HG02970 (cell line): Measurements from ENCODE around the gene RECK.

Source experiments
- ATAC-seq: cut with Tn5 transposase; IDR thresholded peaks from one replicate; pipeline ENCODE4 v1.9.1; 2021; ENCODE audit warnings: mild to moderate bottlenecking, moderate library complexity, moderate number of reproducible peaks; ENCODE audit not compliant: unreplicated experiment, low FRiP score

Gene RECK

DNA sequence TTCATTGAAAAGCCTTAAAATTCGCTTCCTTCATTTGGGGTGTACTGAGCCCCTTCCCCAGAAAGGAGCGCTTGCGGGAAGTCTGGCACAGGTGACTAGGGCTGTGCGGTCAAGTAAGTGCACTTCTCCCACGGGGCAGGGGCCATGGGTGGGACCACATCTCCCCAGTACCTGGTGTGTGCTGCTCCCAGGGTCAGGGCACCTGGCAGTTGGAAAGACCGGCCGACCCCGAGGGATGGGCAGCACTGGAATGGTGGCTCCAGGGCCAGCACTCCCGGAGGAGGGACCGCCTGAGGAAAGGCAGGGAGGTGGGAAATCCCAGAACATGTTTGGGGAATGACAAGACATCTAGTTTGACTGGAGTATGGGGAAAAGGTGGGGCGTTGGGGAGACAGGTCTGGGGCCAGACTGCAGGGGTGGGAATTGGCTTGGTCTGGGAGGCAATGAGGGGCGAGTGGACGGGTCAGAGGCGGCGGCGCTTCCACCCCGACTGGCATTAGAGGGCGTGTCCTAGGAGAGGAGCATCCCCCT is 99.1 kb downstream of the RECK start:
- peak; percentile 17 for ATAC-seq

DNA sequence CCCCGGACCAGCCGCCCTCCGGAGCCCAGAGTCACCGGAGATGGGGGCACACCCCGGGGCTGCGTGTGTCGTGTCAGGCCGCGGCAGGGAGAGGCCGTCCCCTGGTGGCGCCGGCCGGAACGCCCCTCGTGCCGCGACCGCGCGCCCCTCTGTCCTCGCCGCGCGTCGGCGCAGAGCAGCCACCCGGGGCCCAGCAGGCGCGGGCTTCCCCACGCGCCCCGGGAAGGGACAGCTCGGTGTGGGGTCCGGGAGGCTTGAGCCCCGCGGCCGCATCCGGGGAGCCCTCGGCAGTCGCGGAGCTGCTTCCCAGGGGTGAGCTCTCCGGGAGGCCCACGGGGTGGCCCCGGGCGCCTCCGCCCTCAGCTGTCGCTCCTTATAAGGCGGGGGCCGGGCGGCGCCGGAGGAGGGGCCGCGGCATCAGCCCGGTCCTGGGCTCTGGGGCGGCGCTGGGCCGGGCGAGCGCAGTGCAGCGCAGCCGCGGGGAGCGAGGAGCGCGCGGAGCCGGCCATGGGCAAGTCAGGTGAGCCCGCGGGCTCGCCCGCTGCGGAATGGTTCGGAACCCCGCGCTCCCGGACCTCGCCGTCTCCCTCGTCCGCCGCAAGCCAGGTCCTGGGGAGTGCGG is 99.7 kb downstream of the RECK start, which contains the start of gene GLIPR2:
Gene GLIPR2, plus strand, starts transcription at position 462 of the 622 bp plus-strand sequence. Its CDS starts 46 bp downstream, at position 508.
- peak; percentile 90 for ATAC-seq

DNA sequence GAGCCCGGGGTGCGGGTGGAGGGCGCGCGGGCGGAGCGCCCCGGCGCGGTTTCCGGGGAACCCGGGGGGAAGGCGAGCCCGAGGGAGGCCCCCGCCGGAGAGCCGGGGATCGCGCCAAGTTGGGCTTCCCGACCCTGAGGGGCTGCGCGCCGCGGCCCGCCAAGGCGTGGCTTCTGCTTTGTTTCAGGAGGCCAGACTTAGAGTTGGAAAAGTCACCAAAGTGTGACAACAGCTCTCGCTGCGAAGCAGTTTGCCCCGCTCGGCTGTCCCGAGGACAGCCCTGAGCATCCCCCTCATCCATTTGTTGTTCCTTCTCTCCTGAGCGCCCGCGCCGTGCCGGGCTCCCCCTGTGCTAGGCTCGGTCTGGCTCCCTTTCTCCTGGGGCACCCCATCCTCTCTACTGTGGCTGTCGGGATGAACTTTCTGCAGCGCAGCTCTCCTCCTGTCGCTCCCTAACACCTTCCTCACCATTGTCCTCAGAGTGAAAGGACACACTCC is 100.2 kb downstream of the RECK start:
- ATAC-seq = peak; percentile 27

DNA sequence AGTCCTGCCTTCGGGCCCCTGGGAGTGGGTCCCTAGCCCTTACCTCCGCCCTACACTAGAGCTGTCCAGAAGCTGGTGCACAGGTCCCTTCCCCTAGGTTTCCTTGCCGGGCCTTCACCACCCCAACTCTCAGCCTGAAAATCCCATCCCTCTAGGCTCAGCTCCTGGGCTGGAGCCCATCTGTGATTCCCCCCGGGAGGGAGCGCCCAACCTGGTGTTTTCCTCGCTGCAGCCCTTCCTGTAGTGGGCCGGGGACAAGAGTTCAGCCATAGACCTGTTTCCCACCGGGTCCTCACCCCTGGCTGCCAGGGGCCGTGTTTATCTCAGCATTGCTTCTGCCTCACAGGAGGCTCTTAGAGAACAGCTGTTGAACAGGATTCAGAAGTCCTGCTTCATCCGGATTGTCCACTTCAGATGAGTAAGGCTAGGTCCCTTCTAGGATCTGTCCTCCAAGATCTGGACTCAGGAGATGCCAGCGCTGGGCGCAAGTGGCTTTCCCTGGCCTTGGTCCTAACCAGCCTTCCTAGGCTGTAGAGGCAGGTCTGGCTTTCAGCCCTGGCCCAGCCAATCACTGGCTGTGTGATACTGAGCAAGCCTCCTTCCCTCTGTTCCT is 100.8 kb downstream of the RECK start:
- ATAC-seq = no peak

DNA sequence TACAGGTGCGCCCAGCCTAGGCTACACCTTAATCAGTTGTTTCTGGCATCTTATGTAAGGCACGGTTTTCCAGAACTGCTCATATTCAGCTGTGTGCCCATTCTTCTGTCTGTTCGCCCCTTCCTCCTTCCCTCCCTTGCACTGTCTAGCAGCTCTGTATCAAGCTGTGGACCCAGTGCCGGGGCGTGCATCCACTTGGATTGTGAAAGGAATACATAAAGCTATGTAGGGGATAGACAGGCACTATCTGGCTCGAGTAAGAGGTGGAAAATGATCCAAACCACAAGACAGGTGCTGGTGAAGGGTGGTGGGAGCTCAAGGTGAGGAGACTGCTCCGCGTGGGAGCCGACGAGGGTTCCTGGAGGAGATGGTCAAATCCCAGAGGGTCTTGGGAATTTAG is 101.8 kb downstream of the RECK start:
- ATAC-seq = no peak

DNA sequence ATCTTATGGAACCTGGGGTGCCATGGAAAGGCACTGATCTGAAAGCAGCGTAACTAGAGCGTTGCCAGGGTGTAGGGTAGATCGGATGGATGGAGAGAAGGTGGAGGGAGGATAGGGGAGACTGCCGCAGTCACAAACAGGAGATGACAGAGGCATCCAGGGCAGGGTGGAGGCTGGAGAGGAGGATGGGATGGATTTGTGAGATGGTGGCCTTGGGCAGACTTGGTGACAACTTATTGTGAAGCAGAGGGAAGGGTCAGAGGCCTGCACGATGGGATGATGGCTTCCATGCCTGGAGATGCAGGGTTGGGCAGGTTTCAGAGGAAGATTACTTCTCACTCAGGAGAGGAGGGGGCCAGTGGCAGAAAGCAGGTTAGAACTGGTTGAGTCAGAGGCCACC is 102.2 kb downstream of the RECK start:
- no peak for ATAC-seq

DNA sequence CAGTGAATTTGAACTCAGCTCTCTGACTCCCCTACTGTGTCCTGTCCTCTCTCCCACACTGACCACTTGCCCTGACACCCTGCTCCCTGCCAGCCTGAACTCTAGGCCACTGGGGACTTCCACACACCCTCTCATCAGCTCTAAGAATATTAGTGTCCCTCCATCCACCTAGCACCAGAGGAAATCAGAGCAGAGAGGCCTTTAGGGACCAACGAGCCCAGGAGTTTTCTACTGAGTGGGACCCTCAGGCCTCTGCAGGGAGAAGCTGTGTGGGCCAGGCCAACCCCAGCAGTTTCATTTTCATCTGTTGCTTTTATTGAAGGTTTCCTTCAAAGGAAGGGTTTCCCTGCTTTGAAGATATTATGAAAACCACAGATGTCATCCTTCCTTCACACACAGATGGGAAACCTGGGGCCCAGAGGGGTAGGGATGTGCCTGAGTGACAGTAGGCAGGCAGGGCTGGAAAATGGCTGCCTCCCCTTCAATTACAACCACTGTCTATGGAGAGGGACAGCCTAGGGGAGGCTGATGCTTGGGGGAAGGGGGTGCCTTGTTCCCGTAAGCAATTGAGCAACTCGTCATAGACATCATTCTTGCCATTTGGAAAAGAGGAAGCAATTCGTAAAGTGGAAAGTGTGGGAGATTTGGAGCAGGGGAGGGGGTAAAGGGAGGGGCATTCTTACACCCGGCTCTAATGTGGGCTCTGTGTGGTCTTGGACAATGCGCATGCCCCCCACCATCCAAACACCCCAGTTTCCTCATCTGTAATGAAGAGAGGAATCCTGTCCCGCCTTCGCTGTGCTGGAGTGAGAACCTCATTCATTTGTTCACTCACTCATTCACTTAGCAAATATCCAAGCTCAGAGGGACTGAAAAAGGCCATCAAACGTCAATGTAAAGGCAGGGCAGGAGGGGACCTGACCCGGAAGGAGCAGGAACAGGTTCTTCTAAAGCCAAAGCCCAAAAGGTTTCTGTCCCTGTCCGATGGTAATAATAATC is 103.7 kb downstream of the RECK start:
- no peak for ATAC-seq

DNA sequence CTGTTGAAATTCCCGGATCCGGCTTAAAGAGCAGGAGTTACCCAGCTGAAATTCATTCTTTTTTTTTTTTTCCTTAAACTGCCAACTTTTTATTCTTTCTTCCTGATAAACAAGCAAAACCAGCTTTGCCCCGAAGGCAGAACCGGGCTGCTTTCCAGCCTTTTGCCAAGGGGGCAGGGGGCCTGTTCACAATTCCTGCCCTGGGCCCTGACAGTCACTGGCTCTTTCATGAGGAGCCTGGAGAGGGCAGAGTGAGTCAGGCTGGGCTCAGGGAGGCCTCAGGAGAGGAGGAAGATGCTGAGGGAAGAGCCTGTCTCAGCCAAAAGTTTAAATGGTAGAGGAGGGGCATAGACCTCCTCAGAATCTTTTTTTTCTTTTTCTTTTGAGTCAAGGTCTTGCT is 104.6 kb downstream of the RECK start:
- ATAC-seq = no peak

DNA sequence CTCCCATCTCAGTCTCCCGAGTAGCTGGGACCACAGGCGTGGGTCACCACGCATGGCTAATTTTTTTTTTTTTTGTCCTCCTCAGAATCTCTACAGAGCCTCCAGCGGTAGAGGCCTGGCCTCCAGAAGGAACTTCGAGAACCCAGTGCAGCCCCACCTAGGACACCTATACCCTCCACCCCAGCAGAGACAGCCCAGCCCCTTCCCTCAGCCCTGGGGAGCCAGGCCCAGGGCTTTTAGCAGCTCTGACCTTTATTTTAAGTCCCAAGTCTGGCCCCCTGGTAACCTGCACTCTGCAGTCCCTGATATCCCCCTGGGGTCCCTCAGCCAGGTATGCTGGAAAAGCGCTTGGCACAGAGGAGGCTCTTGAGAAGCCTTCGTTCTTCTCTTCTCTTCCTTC is 105.0 kb downstream of the RECK start:
- ATAC-seq = no peak

DNA sequence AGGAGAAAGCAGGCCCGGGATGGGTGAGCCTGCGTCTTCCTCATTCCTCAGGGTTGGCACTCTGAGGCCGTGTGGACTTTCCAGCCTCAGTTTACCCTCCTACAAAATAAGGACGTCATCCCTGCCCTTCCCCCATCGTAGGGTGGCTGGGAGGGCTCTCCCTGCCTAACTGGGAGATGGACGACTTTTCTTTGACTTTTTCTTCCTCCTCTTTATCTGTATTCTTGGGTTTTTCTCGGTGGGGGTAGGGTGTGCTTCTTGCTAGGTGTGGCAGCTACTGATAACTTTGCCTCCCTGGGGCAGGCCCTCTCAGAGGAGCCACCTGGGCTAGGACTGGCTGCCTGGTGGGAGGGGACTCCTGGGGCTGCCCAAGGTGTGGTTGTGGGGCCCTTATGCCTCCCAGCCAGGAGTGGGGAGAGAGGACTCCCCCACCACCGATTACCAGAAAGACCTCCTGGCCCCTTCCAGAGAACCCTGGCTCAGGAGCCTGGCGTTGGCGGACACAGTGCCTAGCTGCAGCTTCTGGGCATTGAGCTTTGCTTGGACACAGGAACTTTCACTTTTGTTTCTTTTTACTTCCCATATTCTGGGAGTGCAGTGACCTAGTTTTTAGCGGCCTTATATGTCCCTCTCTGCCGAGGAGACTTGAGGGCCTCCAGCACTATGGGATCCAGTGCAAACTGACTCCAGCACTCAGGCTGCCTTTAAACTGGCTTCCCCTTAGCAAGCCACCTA is 106.0 kb downstream of the RECK start:
- ATAC-seq = no peak

DNA sequence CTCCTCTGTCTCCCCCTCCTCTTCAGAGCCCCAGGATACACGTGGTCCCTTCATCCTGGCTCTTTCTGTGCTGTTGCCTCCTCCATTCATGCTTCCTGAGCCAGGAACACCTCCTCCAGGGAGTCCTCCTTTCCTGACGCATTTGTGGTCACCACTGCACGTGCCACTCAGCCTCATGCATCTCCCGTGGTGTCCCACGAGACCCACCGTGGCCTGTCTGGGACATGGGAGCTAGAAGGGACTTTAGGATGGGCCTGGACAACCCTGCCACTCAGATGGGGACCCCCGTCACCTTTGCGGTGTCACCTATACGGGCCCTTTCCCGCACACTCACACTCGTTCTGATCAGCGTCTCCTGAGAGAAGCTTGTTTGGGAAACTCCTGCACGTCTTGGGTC is 106.5 kb downstream of the RECK start:
- no peak for ATAC-seq

DNA sequence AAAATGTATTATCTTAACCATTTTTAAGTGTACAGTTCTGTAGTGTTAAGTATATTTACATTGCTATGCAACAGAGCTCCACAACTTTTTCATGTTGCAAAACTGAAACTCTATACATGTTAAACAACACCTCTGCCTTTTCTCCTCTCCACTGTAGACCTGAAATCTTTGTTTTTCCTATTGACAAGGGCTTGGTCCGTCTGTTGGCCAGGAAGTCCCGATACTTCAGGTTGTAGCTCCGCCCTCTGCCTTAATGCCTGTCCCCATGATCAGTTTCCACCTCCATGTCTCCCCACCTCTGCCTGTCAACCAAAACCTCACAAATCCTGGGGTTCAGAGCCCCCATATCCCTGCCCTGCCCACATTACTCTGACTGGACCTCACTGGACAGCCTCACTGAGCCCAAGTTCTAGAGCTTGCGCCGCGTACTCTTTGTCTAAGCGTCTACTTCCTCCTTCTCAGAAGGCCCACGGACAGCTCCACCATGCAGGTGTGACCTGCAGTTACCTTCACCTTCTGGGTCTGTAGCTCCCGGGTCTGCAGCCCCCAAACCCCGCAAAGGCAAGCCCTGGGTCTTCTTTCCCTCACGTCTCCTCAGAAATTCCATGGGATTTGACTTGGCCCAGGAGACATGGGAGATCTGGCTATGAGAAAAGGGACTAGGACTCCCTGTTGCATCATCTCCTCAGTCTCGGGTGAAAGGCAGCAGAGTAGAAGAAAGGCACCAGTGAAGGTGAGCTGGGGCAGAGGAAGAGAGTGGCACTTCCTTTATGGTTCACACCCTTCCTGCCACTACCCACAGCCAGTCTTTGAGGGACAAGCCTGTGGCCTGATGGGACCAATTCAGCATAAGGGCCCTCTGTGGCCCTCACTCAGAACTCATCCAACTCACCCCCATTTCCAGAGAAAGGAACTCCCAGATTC is 107.9 kb downstream of the RECK start:
- no peak for ATAC-seq

DNA sequence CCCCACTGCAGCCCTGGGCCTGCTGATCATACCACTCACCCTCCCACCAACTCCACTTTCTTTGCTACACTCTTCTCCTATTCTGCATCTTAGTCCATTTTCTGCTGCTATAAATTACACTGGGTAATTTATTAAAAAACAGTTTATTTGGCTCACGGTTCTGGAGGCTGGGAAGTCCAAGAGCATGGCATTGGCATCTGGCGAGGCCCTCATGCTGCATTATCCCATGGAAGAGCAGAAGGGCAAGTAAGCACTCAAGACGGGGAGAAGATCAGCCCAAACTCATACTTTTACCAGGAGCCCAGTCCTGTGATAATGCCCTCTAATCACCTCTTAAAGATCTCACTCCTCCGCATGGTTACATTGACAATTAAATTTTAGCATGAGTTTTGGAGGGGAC is 109.3 kb downstream of the RECK start:
- no peak for ATAC-seq

DNA sequence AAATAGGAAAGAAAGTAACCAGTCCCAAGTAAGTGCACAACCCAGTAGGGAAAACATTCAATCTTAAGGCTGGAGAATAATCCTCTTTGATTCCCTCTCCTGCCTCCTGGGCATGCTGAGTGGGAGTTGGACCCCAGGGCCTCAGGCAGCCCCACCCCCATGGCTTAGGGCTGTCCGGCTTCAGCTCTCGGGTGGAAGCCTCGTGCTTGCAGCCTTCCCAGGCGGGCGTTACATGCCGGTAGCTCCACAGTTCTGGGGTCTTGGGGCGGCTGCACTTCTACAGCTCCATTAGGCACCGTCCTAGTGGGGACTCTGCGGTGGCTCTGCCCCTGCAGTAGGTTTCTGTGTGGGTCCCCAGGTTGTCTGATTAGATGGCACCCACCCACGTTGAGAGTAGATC is 109.9 kb downstream of the RECK start:
- ATAC-seq = no peak

DNA sequence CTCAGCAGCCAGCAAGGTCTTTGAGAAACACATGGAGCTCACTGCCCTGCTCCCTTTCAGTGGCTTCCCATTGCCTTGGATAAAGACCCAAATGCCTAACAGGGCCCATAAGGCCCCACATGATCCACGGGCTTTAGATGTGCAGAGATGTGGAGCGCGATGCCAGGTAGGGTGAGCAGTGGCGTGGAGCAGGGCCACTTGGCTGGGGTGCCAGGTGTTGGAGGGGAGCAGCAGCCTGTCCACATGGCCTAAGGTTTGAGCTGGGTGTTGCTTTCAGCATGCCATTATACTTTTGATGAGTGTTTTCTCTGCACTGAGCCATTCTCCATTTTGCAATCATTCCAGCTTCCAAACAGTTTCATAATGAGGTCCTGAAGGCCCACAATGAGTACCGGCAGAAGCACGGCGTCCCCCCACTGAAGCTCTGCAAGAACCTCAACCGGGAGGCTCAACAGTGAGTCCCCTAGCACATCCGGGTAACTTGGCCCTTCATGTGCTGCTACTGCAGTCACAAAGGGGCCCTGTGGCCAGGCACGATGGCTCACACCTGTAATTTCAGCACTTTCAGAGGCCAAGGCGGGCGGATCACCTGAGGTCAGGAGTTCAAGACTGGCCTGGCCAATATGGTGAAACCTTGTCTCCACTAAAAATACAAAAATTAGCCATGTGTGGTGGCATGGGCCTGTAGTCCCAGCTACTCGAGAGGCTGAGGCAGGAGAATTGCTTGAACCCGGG is 110.9 kb downstream of the RECK start:
- no peak for ATAC-seq

DNA sequence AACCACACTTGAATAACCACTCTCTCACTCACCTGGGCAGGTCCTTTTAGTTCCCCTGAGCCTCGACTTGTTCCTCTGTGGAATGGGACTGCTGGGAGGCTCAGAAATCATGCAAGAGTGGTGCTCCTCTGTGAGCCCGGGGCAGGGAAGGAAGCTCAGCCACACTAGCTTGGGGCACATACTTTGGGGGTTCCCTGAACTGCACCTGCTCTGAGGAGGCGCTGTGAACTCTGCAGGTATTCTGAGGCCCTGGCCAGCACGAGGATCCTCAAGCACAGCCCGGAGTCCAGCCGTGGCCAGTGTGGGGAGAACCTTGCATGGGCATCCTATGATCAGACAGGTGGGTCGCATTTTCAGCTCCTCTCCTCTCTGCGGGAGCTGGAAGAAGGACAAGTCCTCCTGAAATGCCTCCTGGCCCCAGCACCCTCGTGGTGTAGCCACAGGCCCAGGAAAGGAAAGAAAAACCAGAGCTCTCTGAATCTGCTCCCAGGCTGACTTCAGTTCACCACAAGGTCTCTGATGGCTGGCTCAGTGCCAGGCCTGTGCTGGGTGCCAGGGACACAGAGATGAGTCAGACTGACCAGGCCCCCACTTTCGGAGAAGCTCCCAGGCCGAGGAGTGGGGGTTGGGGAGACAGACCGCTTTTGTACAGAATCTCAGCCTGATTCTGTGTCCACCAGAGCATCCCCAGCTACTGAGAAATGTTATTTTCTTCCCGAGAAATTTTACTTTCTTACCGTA is 111.8 kb downstream of the RECK start:
- ATAC-seq = no peak

DNA sequence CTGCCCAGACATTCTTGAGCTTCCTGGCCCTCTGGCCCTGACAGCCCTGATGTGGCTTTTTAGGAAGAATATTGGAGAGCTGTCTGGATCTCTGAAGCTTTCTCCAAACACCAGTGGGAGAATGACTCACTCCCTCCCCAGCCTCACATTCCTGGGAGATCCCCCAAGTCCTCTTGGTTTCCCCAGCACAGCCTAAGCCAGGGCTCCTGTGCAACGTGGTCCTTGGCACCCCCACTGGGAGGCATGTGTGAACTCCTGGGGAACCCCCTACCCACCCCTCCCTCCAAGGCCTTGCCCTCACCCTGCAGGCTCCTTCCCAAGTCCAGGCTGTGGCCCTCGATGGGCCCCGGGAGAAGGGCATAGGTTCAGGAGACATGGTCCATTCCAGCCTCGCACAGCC is 112.5 kb downstream of the RECK start:
- no peak for ATAC-seq
